GM18870 (cell line): Measurements from ENCODE around the gene G6PC3.

Experiments used
- ATAC-seq: cut with Tn5 transposase; IDR thresholded peaks from one replicate; pipeline ENCODE4 v1.9.1; 2021; ENCODE audit warnings: moderate library complexity; ENCODE audit not compliant: unreplicated experiment

Gene G6PC3

DNA sequence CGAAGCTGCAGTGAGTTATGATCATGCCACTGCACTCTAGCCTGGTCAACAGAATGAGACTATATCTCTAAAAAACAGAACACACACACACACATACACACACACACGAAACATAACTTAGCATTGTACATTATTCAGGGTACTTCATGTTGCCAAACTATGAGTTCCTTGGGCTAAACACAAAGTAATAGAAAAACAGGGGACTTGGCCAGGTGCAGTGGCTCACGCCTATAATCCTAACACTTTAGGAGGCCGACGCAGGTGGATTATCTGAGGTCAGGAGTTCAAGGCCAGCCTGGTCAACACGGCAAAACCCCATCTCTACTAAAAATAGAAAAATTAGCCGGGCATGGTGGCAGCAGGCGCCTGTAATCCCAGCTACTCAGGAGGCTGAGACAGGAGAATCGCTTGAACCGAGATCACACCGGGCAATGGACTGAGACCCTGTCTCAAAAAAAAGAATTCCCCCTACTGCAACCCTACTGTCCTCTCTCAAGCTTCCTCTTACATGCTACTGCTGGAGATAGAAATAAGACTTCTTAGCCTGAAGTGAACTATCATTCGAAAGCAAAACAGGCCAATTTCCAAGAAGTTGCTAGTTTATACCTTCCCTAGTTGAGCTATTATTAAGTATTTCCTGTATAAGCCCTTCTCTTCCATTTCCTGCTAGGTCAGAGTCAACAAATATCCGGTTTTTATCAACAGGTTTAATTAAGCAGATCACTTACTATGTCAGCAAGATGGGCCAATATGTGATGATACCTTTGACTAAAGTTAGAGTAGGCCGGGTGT, 11.2 kb upstream of the G6PC3 start:
- no peak for ATAC-seq

DNA sequence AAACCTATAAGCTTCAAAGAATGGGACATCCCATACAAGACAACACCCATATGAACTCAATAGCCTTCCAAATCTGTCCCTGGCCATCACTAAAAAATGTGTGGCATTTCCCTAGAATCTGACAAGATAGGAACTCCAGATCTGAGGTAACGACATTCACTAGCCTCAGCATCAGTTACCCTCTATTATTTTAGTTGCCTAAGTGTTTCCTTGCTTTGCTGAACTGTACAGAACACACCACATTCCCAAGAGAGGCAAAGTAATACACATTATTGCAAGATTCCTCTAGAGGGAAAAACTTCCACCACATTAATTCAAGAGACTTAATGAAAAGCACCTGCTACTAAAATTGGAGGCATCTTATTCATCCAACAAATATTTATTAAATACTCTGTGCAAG, 9.1 kb upstream of the G6PC3 start:
- no peak for ATAC-seq

DNA sequence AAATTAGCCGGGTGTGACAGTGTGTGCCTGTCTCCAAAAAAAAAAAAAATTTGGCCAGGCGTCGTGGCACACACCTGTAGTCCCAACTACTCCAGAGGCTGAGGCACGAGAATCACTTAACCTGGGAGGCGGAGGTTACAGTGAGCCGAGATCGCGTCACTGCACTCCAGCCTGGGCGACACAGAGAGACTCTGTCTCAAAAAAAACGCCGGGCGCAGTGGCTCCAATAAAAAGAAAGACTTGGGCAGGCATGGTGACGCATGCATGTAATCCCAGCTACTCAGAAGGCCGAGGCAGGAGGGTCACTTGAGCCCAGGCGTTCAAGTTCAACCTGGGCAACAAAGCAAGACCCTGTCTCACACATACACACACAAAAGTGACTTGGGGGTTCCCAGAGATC, 7.7 kb upstream of the G6PC3 start:
- no peak for ATAC-seq

- ATAC-seq, result no peak
These were observed 6.6 kb upstream of the G6PC3 start for GRCh38 chr17:44063704-44064639.

- no peak for ATAC-seq
These were observed 4.8 kb upstream of the G6PC3 start for GRCh38 chr17:44065668-44066203.

DNA sequence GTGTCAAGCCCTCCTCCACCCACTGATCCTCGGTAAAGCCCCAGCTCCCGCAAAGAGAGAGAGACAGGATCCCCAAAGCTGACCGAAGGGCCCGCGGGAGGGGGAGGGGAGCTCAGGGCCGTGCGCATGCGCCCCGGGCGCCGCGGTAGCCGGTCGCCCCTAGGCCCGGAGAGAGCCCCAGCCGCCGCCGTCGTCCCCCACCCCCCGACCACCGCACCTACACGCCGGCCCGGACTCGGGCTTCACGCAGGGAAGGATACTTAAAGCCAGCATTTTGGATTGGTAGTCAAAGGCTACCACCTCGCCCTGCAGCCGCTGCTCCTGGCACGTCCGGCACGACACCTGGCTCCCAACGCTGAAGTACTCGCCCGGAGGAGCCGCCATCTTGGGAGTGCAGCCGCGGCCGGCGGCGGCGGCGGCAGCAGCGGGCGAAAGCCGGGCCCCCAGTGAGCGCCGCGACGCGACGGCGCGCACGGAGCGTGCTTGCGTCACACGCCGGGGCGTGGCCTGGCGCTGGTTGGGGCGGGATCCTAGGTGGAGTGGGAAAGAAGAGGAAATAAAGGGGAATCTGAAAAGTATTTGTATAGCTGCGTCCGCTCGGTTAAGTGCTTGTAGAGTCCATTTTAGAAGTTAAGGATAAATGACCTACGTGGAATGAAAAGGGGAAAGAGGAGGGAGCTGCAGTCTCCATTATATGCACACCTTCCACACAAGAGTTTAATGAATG, 4.2 kb upstream of the G6PC3 start, which contains the start of gene LSM12:
Gene LSM12, minus strand, starts transcription at position 468 of the 727 bp plus-strand sequence. Its CDS starts 84 bp downstream, at position 384.
- no peak for ATAC-seq

GRCh38 chr17:44067545-44067940, 3.0 kb upstream of the G6PC3 start:
- no peak for ATAC-seq

DNA sequence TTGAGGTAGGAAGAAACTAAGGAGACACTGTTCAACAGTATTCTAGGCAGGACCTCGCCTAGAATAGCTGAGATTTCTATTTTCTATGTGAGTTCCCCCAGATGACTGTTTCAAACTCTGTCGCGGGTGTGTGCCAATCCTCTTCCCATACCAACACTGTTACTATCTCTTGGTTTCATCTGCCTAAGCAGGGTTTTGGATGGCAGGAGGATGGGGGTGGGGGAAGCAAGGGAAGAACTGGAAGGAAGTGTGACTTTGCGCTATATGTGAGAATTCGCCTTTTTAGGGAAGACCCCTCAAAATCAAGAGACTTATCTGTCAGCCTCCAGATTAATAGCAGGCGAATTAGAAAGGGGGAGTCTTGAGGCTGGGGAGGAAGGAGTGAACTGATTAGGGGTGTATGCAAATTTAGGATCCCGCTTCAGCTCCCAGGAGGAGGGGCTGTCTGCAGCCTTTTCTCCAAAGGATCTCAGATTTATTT, 521 bp upstream of the G6PC3 start:
- ATAC-seq, result no peak

GRCh38 chr17:44071198-44071520, 624 bp downstream of the G6PC3 start:
- ATAC-seq, result peak; percentile 8

- no peak for ATAC-seq
These were observed 1.2 kb downstream of the G6PC3 start for GRCh38 chr17:44071772-44072171.

DNA sequence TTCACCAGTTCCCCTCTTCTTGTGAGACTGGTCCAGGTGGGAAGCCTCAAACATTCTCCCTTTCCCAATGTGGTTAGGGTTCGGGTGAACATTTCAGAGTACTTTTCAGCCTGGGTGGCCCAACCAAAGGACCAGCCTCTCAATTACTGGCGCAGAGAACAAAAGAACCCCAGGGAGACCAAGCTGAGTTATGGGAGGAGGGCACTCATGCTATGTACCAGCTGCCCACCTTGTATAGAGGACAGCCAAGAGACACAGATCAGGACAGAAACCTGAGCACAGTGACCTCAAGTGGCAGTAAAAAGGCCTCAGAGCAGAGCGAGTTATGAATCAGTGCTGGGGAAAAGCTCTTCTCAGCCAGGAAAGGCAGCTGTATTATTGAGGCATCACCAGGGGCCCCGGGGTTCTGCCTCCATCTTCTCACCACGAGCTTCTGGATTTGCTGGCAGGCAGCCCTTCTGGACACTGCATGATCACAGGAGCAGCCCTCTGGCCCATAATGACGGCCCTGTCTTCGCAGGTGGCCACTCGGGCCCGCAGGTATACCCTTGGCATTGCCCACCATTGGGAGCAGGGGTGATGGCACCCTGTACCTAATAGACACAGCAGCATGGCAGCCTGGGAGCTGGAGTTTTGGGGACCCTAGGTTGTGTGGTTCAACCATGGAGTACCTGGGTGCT, 3.8 kb downstream of the G6PC3 start:
- ATAC-seq, result no peak

GRCh38 chr17:44074911-44075285, 4.4 kb downstream of the G6PC3 start:
- ATAC-seq, result no peak

GRCh38 chr17:44075598-44076293, 5.2 kb downstream of the G6PC3 start:
- ATAC-seq, result no peak

GRCh38 chr17:44076716-44077594, 6.4 kb downstream of the G6PC3 start:
- ATAC-seq, result no peak

GRCh38 chr17:44077595-44077909, 7.0 kb downstream of the G6PC3 start:
- no peak for ATAC-seq

DNA sequence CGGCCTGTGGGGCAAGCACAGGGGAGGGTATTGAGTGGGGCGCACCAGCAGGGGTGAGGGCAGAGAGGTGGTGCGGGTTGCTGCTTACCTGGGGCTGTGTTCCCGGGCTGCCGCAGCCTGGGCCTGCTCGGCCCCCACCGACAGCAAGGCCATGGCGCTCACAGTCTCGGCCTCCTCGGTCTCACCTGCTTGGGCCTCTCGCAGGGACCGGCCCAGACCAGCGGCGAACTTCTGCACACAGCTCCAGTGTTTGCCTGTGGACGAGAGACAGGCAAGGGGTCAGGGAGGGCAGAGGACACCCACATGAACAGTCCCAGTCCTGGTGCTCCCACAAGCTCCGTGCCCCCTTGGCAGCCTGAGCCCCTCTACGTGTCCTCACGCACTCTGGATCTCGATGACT, 7.9 kb downstream of the G6PC3 start:
- ATAC-seq, result no peak

GRCh38 chr17:44079877-44080821, 9.6 kb downstream of the G6PC3 start:
- no peak for ATAC-seq

GRCh38 chr17:44081681-44082080, 11.1 kb downstream of the G6PC3 start:
- no peak for ATAC-seq
